Left ventricle myocardium inferior (tissue), 1 donor: ENCODE data around the gene TMTC1. TPM values are rescaled to one million over a fixed set of nuclear protein-coding genes. Genes with fewer than 3 reads are reported as not detected.
A peak's percentile ranks its signal among the peaks of the same experiment; 100 is the strongest.
"Not testable (repeated sequence)": the region's sequence is repeated elsewhere in the genome, so short reads cannot be mapped to it uniquely, and the experiment has no call there.

ENCODE experiments used
- DNase-seq: peaks from one replicate; pipeline ENCODE4 v3.0.0-alpha.2; 2020
- H3K27ac ChIP-seq: fragments of 200-600 bp; replicated peaks from 2 replicates; pipeline ENCODE4 v1.8.0; 2021
- H3K27me3 ChIP-seq: fragments of 200-600 bp; 2 replicates; pipeline ENCODE4 v1.8.0; 2021; ENCODE audit warnings: low read depth
- H3K36me3 ChIP-seq: fragments of 200-600 bp; 2 replicates; pipeline ENCODE4 v1.8.0; 2021
- H3K4me1 ChIP-seq: fragments of 200-600 bp; 2 replicates; pipeline ENCODE4 v1.8.0; 2021
- H3K4me3 ChIP-seq: fragments of 200-600 bp; 2 replicates; pipeline ENCODE4 v1.8.0; 2021; ENCODE audit warnings: mild to moderate bottlenecking, moderate library complexity
- H3K9me3 ChIP-seq: fragments of 200-600 bp; replicated peaks from 2 replicates; pipeline ENCODE4 v1.8.0; 2021
- CTCF ChIP-seq: fragments of 200-600 bp; IDR thresholded peaks from 2 replicates; pipeline ENCODE4 v1.8.0; 2021; ENCODE audit warnings: antibody characterized with exemption, mild to moderate bottlenecking, borderline replicate concordance
- intact Hi-C: fragments of 100-400 bp; cut with micrococcal nuclease; formaldehyde crosslinking; loops from one replicate; pipeline ENCODE4 v1.11.0; 2022
- total RNA-seq: library from RNA; stranded (reverse); fragmentation: NEBNext Ultra II Directional; extraction: Animal tissue kit (Norgen Biotek cat#: 25700); gene quantifications from one replicate; pipeline ENCODE4 v1.2.1, GENCODE V29; 2021
- donor health status: DM: no; HTN: yes; CAD: no; lungs with severe emphysema.

TMTC1 gene
- total RNA-seq, 1 donor from 2014 or later = 38.4 TPM

GRCh38 chr12:29563071-29563470 is 220.7 kb downstream of the TMTC1 start:
- no peaks in the 10 kb centered on the region for H3K9me3 ChIP-seq
- H3K4me1 ChIP-seq = peaks cover 88% of the 10 kb centered on the region
- intact Hi-C loops = no loop called here
- peak overlapping the region; percentile 81 for H3K27ac ChIP-seq
- no peaks in the 10 kb centered on the region for H3K27me3 ChIP-seq
- DNase-seq = no peak
- peaks cover 17% of the 10 kb centered on the region for H3K36me3 ChIP-seq
- no peak overlapping the region for H3K4me3 ChIP-seq
- no peak for TF ChIP-seq CTCF

GRCh38 chr12:29562110-29562804 is 221.5 kb downstream of the TMTC1 start:
- H3K27me3 ChIP-seq = no peaks in the 10 kb centered on the region
- no peak overlapping the region for H3K4me3 ChIP-seq
- no peak for TF ChIP-seq CTCF
- intact Hi-C loops = no loop called here
- H3K4me1 ChIP-seq = peaks cover 80% of the 10 kb centered on the region
- H3K27ac ChIP-seq = peak overlapping the region; percentile 81
- H3K9me3 ChIP-seq = no peaks in the 10 kb centered on the region
- peaks cover 17% of the 10 kb centered on the region for H3K36me3 ChIP-seq
- DNase-seq = no peak

- intact Hi-C loops = no loop called here
- H3K4me1 ChIP-seq = peaks cover 74% of the 10 kb centered on the region
- DNase-seq = no peak
- no peaks in the 10 kb centered on the region for H3K9me3 ChIP-seq
- peaks cover 19% of the 10 kb centered on the region for H3K36me3 ChIP-seq
- H3K27me3 ChIP-seq = no peaks in the 10 kb centered on the region
- H3K27ac ChIP-seq = peak overlapping the region; percentile 81
- TF ChIP-seq CTCF = no peak
- H3K4me3 ChIP-seq = no peak overlapping the region
Measured at GRCh38 chr12:29561664-29562071, 222.1 kb downstream of the TMTC1 start.

- peak overlapping the region; percentile 81 for H3K27ac ChIP-seq
Measured at GRCh38 chr12:29559198-29559597, 224.5 kb downstream of the TMTC1 start.

GRCh38 chr12:29556363-29556762 is 227.4 kb downstream of the TMTC1 start:
- no peaks in the 10 kb centered on the region for H3K27me3 ChIP-seq
- DNase-seq = no peak
- H3K36me3 ChIP-seq = peaks cover 18% of the 10 kb centered on the region
- no peak for TF ChIP-seq CTCF
- no peak overlapping the region for H3K4me3 ChIP-seq
- no peaks in the 10 kb centered on the region for H3K9me3 ChIP-seq
- no peak overlapping the region for H3K27ac ChIP-seq
- intact Hi-C loops = no loop called here
- H3K4me1 ChIP-seq = peaks cover 53% of the 10 kb centered on the region

More at GRCh38 chr12:29559198-29559597, 224.5 kb downstream of the TMTC1 start:
- no peak for TF ChIP-seq CTCF
- H3K36me3 ChIP-seq = peaks cover 18% of the 10 kb centered on the region
- intact Hi-C loops = no loop called here
- DNase-seq = no peak
- H3K4me3 ChIP-seq = no peak overlapping the region
- H3K27me3 ChIP-seq = no peaks in the 10 kb centered on the region
- H3K9me3 ChIP-seq = no peaks in the 10 kb centered on the region
- H3K4me1 ChIP-seq = peaks cover 61% of the 10 kb centered on the region

GRCh38 chr12:29555451-29555850 is 228.3 kb downstream of the TMTC1 start:
- DNase-seq, H3K9me3 ChIP-seq, H3K27ac ChIP-seq, H3K27me3 ChIP-seq, intact Hi-C loops, H3K4me3 ChIP-seq: not testable (repeated sequence)
- Histone ChIP-seq H3K4me1 (peaks cover 44% of the 10 kb centered on the region), H3K36me3 (peaks cover 18% of the 10 kb centered on the region)
